Hematopoietic multipotent progenitor cell (in vitro differentiated cells): ENCODE results near the gene DHCR7. TPM values are rescaled to one million over a fixed set of nuclear protein-coding genes. Genes with fewer than 3 reads are reported as not detected.

ENCODE experiments used
- DNase-seq, 3 donors: peaks; one replicate each; pipeline ENCODE4 v3.0.0-alpha.2; 2011 to 2015; ENCODE audit warnings: low read depth in 2 of 3, low spot score in 2 of 3
- small RNA-seq: library from RNA; depleted of rRNA; stranded (forward); fragments of <200 nt; gene quantifications from one replicate; pipeline ENCODE3, GENCODE V24; 2012
- total RNA-seq: library from RNA; depleted of rRNA; stranded (reverse); fragments of >200 nt; gene quantifications from one replicate; pipeline ENCODE4 v1.2.3, GENCODE V29; 2012

Gene DHCR7
- total RNA-seq, 1 donor, result 40.9 TPM

DNA sequence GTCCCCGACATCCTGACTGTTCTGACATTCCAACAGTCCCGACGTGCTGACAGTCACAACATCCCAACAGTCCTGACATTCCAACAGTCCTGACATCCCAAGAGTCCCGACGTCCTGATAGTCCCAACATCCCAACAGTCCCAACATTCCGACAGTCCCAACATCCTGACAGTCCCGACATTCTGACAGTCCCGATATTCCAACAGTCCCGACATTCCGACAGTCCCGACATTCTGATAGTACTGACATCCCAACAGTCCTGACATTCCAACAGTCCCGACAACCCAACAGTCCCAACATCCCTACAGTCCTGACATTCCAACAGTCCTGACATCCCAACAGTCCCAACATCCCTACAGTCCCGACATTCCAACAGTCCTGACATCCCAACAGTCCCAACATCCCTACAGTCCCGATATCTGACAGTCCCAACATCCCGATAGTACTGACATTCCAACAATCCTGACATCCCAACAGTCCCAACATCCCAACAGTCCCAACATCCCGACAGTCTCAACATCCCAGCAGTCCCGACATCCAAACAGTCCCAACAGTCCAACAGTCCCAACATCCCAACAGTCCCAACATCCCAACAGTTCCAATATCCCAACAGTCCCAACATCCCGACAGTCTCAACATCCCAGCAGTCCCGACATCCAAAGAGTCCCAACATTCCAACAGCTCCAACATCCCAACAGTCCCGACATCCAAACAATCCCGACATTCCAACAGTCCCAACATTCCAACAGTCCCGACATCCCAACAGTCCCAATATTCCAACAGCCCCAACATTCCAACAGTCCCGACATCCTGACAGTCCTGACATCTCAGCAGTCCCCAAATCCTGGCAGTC lies 60.2 kb downstream of the DHCR7 start:
- no peak for DNase-seq

DNA sequence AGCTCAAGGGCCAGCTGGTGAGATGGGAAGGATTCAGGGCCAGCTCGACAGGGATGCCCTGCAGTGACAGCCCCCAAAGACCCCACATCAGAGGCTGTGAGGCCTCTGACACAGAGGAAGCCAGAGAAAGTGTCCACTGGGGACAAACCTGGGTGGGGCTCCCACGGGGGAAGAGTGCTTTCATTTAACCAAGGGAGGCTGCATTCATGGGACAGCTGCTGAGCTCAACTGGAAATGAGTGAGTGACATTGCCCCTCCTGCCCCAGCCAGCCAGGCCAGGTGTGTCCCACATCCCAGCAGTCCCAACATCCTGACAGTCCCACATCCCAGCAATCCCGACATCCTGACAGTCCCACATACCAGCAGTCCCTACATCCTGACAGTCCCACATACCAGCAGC lies 61.0 kb downstream of the DHCR7 start:
- no peak for DNase-seq

DNA sequence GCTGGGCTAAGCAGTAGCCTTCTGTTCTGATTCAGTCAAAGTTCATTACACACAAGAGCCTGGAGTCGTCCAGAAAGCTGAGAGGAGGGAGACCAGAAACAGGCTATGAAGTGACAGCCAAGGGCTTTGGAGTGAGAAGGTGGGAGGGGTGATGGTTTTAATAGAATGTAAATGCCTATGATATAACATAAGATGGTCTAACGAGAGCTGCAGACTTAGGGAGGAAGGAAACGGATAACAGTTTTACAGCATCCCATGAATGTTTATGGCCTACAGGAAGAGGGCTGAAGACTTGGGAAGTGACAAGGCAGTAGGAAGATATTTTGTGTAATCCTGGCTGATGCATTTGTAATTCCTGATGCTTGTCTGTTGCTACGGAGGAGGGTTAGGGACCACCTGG lies 62.0 kb downstream of the DHCR7 start:
- DNase-seq, result no peak

DNA sequence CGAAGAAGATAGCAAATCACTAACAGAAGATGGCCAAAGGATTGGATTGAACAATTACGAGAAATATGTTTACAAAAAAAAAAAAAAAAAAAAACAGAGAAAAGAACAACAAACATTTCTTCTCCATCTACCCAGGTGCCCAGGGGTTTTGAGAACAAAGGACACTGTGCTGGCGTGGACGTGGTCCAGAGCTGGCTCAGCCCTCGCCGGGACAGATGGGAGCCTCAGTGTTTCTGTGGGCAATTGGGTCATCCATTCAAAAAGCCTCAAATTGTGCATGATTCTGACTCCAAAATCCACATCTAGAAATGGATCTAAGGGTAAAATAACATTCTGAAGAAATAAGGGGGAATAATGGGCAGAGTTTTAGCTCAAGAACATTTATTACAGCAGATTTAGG lies 63.1 kb downstream of the DHCR7 start:
- DNase-seq, result no peak

DNA sequence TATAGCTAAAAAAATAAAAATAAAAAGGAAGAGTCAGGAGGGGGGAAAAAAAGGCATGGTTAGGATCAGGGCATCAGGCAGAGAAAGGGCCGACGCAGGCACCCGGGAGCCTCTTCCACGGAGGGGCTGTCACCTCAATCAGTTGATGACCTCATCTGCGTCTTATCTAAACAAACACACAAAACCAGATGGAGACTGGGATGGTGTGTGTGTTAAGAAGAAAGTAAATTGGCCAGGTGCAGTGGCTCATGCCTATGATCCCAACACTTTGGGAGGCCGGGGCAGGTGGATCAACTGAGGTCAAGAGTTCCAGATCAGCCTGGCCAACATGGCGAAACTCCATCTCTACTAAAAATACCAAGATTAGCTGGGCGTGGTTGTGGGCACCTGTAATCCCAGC lies 63.6 kb downstream of the DHCR7 start:
- DNase-seq, result no peak

Small RNA genes lying within 50 kb of the gene (small RNA-seq; reads per million reads assigned to genes)
- not detected for gene MIR6754

Other genes with a start within 250 kb of the DHCR7 start
- gene SHANK2, start 195.8 kb downstream of the DHCR7 start, total RNA-seq, result 0.27 TPM
- gene NADSYN1, start 4.8 kb upstream of the DHCR7 start, total RNA-seq, result 130 TPM
- gene KRTAP5-7, start 78.9 kb upstream of the DHCR7 start, total RNA-seq, result 0.27 TPM
- gene KRTAP5-8, start 89.6 kb upstream of the DHCR7 start, total RNA-seq, result not detected
- 0.27 TPM for gene KRTAP5-9, start 100.0 kb upstream of the DHCR7 start, total RNA-seq
- gene KRTAP5-10, start 117.2 kb upstream of the DHCR7 start, total RNA-seq, result not detected
- gene KRTAP5-11, start 134.5 kb upstream of the DHCR7 start, total RNA-seq, result not detected